ENCODE results near the gene TUSC2. TPM values are rescaled to one million over a fixed set of nuclear protein-coding genes. Genes with fewer than 3 reads are reported as not detected.

Gene TUSC2
- total and polyA plus RNA-seq, 2 of the 13 experiments (the other 11 are each of a cell fraction or from before 2014, with no cell fraction given), result 36.7 to 39.1 TPM

DNA sequence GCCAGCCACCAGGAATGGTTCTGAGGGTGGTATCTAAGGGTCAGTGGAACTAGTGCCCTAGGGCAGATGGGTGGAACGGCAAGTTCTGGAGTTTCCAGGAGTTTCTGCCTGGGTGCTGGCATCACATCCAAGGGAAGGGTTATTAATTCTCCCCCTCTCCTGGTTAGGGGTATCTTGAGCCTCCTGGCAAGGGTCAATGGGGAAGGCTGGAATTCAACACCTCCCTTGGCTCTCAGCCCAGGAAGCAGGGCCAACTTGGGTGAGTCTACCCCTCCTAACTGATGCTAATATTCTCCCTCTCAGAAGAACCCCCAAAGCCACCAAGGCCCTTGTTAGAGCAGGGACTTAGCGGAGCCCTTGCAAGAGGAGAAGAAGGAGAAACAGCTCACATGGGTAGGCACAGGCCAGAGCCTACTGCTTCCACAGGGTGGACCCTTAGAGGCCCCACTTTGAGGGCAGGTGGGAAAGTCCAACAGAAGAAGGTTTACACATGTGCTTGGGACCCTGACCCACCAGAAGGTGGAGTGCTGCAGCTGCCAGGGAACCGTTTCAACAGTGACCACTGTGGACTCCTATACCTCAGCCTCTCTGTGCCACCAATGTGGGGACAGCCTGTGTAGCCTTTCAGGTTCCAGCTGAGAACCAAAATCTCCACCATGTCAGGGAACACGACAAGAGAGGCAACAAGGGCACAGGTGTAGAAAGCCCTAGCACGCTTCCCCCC lies 28.0 kb upstream of the TUSC2 start (continued):
- TF ChIP-seq ZNF562 (CRISPR knock-in tag; IDR thresholded peaks at IDR 0.05; ENCODE audit: borderline replicate concordance), result no peak
- TF ChIP-seq ZFX (CRISPR knock-in tag; IDR thresholded peaks at IDR 0.05; ENCODE audit: low read depth), result peak; percentile 29; the same call in 1 of the 2 replicates
- TF ChIP-seq ATF1 (CRISPR knock-in tag; IDR thresholded peaks at IDR 0.05), result no peak
- 0 out of 4 replicates have a peak, but pooled peaks of 1 of the 2 experiments have one; percentile 36 for TF ChIP-seq HMGXB4 (CRISPR knock-in tag; IDR thresholded peaks at IDR 0.05; ENCODE audit: borderline replicate concordance in 1 of 2, low read depth in 1 of 2)
- TF ChIP-seq, protein P1, sequence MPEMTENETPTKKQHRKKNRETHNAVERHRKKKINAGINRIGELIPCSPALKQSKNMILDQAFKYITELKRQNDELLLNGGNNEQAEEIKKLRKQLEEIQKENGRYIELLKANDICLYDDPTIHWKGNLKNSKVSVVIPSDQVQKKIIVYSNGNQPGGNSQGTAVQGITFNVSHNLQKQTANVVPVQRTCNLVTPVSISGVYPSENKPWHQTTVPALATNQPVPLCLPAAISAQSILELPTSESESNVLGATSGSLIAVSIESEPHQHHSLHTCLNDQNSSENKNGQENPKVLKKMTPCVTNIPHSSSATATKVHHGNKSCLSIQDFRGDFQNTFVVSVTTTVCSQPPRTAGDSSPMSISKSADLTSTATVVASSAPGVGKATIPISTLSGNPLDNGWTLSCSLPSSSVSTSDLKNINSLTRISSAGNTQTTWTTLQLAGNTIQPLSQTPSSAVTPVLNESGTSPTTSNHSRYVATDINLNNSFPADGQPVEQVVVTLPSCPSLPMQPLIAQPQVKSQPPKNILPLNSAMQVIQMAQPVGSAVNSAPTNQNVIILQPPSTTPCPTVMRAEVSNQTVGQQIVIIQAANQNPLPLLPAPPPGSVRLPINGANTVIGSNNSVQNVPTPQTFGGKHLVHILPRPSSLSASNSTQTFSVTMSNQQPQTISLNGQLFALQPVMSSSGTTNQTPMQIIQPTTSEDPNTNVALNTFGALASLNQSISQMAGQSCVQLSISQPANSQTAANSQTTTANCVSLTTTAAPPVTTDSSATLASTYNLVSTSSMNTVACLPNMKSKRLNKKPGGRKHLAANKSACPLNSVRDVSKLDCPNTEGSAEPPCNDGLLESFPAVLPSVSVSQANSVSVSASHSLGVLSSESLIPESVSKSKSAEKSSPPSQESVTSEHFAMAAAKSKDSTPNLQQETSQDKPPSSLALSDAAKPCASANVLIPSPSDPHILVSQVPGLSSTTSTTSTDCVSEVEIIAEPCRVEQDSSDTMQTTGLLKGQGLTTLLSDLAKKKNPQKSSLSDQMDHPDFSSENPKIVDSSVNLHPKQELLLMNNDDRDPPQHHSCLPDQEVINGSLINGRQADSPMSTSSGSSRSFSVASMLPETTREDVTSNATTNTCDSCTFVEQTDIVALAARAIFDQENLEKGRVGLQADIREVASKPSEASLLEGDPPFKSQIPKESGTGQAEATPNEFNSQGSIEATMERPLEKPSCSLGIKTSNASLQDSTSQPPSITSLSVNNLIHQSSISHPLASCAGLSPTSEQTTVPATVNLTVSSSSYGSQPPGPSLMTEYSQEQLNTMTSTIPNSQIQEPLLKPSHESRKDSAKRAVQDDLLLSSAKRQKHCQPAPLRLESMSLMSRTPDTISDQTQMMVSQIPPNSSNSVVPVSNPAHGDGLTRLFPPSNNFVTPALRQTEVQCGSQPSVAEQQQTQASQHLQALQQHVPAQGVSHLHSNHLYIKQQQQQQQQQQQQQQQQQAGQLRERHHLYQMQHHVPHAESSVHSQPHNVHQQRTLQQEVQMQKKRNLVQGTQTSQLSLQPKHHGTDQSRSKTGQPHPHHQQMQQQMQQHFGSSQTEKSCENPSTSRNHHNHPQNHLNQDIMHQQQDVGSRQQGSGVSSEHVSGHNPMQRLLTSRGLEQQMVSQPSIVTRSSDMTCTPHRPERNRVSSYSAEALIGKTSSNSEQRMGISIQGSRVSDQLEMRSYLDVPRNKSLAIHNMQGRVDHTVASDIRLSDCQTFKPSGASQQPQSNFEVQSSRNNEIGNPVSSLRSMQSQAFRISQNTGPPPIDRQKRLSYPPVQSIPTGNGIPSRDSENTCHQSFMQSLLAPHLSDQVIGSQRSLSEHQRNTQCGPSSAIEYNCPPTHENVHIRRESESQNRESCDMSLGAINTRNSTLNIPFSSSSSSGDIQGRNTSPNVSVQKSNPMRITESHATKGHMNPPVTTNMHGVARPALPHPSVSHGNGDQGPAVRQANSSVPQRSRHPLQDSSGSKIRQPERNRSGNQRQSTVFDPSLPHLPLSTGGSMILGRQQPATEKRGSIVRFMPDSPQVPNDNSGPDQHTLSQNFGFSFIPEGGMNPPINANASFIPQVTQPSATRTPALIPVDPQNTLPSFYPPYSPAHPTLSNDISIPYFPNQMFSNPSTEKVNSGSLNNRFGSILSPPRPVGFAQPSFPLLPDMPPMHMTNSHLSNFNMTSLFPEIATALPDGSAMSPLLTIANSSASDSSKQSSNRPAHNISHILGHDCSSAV (CRISPR knock-in tag; IDR thresholded peaks at IDR 0.05; ENCODE audit: borderline replicate concordance), result no peak
- TF ChIP-seq, protein P2, sequence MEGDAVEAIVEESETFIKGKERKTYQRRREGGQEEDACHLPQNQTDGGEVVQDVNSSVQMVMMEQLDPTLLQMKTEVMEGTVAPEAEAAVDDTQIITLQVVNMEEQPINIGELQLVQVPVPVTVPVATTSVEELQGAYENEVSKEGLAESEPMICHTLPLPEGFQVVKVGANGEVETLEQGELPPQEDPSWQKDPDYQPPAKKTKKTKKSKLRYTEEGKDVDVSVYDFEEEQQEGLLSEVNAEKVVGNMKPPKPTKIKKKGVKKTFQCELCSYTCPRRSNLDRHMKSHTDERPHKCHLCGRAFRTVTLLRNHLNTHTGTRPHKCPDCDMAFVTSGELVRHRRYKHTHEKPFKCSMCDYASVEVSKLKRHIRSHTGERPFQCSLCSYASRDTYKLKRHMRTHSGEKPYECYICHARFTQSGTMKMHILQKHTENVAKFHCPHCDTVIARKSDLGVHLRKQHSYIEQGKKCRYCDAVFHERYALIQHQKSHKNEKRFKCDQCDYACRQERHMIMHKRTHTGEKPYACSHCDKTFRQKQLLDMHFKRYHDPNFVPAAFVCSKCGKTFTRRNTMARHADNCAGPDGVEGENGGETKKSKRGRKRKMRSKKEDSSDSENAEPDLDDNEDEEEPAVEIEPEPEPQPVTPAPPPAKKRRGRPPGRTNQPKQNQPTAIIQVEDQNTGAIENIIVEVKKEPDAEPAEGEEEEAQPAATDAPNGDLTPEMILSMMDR (CRISPR knock-in tag; IDR thresholded peaks at IDR 0.05), result peak; percentile 52
- 0 out of 2 replicates have a peak, but pooled peaks have one; percentile 16 for TF ChIP-seq MYC (CRISPR knock-in tag; IDR thresholded peaks at IDR 0.05; ENCODE audit: borderline replicate concordance)
- TF ChIP-seq ZNF512 (CRISPR knock-in tag; IDR thresholded peaks at IDR 0.05), result no peak
- TF ChIP-seq ZNF724P (CRISPR knock-in tag; IDR thresholded peaks at IDR 0.05; ENCODE audit: borderline replicate concordance), result no peak
- TF ChIP-seq, protein P3, sequence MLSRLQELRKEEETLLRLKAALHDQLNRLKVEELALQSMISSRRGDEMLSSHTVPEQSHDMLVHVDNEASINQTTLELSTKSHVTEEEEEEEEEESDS (CRISPR knock-in tag; IDR thresholded peaks at IDR 0.05; ENCODE audit: borderline replicate concordance), result no peak
- no peak for TF ChIP-seq ZNF557 (CRISPR knock-in tag; IDR thresholded peaks at IDR 0.05)
- no peak for TF ChIP-seq ELF1 (CRISPR knock-in tag; IDR thresholded peaks at IDR 0.05)
- TF ChIP-seq, protein P4, sequence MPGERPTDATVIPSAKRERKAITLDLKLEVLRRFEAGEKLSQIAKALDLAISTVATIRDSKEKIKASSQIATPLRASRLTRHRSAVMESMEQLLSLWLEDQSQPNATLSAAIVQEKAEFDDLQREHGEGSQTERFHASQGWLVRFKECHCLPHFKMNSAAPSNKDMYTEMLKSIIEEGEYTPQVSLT (CRISPR knock-in tag; IDR thresholded peaks at IDR 0.05; ENCODE audit: borderline replicate concordance, low read depth), result no peak

Measured in HepG2 (cell line).